Measurements from ENCODE around the gene RAI1.

Gene RAI1

GRCh38 chr17:17822189-17822588 lies 140.9 kb downstream of the RAI1 start:
- DNase-seq: no peak
- no peaks in the 10 kb centered on the region for H3K27me3 ChIP-seq (replicated peaks; ENCODE audit: control insufficient read depth, insufficient read depth, low read length, poor library complexity, severe bottlenecking)
- no peak overlapping the region for H3K27ac ChIP-seq (ENCODE audit: insufficient read depth, low read length, poor library complexity, severe bottlenecking)
- no peak overlapping the region for H3K4me3 ChIP-seq (ENCODE audit: insufficient read depth, low read depth, low read length, poor library complexity, severe bottlenecking)
- peaks cover 65% of the 10 kb centered on the region for H3K4me1 ChIP-seq (ENCODE audit: control insufficient read depth, insufficient read depth, low read length, poor library complexity, severe bottlenecking)
- peaks cover 15% of the 10 kb centered on the region for H3K36me3 ChIP-seq (ENCODE audit: control insufficient read depth, insufficient read depth, low read length)
- no peaks in the 10 kb centered on the region for H3K9me3 ChIP-seq (ENCODE audit: control insufficient read depth, low read length)

DNA sequence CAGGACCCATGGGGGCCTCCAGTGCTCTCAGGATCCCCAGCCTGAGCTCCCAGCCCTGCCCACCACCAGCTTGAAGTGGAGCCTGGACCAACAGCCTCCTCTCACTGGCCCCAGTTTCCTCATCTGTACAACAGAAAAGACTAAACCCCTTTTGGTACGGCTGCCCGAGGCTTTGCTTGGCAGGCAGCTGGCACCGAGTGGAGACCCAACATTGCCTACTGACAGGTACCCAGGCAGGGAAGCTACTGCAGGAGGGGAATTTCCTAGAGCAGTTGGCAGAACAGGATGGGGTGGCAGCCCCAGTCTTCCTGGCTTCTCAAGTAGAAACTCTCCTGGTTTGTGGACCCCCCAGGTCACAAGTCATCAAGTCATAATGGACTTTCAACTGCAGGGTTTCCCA lies 141.4 kb downstream of the RAI1 start:
- Histone ChIP-seq H3K9me3 (ENCODE audit: control insufficient read depth, low read length) (no peaks in the 10 kb centered on the region), H3K27ac (ENCODE audit: insufficient read depth, low read length, poor library complexity, severe bottlenecking) (no peak overlapping the region), H3K27me3 (replicated peaks; ENCODE audit: control insufficient read depth, insufficient read depth, low read length, poor library complexity, severe bottlenecking) (no peaks in the 10 kb centered on the region), H3K4me3 (ENCODE audit: insufficient read depth, low read depth, low read length, poor library complexity, severe bottlenecking) (no peak overlapping the region), H3K4me1 (ENCODE audit: control insufficient read depth, insufficient read depth, low read length, poor library complexity, severe bottlenecking) (peaks cover 69% of the 10 kb centered on the region), H3K36me3 (ENCODE audit: control insufficient read depth, insufficient read depth, low read length) (peaks cover 11% of the 10 kb centered on the region)
- no peak for DNase-seq

DNA sequence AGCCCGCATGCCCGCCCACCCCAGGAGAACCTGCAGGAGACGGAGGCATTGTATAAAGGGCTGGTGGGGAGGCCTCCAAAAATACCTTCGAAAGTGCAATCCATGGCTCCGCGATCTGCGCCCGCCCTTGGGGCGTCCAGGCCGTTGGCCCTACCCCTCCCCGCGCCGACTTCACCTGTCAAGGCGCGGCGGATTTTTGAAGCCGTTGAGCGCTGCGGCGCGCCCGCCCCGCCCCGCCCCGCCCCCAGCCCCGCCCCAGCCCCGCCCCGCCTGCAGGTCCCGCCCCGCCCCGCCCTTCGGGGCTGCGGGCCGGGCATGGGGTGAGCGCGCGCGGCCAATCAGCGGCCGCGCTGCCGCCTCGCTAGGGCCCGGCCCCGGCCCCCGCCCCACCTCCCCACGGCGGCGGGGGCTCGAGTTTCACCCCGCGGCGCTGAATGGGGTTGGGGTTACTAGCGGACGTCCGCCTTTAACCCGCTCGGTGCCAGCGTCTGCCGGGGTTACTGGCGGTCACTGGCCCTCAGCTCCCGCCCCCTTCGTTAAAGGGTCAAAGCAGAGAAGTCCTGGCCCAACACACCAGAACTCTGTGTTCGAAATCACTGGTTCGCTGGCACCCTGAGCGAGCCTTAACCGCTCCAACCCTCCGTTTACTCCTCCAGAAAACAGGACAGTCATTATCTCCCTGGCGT lies 142.3 kb downstream of the RAI1 start:
- Histone ChIP-seq H3K9me3 (ENCODE audit: control insufficient read depth, low read length) (no peaks in the 10 kb centered on the region), H3K27me3 (replicated peaks; ENCODE audit: control insufficient read depth, insufficient read depth, low read length, poor library complexity, severe bottlenecking) (no peaks in the 10 kb centered on the region), H3K4me1 (ENCODE audit: control insufficient read depth, insufficient read depth, low read length, poor library complexity, severe bottlenecking) (peaks cover 74% of the 10 kb centered on the region), H3K4me3 (ENCODE audit: insufficient read depth, low read depth, low read length, poor library complexity, severe bottlenecking) (peak overlapping the region; percentile 40), H3K27ac (ENCODE audit: insufficient read depth, low read length, poor library complexity, severe bottlenecking) (peak overlapping the region; percentile 87), H3K36me3 (ENCODE audit: control insufficient read depth, insufficient read depth, low read length) (peaks cover 5% of the 10 kb centered on the region)
- peak; percentile 68 to 73 (median 72) for DNase-seq

DNA sequence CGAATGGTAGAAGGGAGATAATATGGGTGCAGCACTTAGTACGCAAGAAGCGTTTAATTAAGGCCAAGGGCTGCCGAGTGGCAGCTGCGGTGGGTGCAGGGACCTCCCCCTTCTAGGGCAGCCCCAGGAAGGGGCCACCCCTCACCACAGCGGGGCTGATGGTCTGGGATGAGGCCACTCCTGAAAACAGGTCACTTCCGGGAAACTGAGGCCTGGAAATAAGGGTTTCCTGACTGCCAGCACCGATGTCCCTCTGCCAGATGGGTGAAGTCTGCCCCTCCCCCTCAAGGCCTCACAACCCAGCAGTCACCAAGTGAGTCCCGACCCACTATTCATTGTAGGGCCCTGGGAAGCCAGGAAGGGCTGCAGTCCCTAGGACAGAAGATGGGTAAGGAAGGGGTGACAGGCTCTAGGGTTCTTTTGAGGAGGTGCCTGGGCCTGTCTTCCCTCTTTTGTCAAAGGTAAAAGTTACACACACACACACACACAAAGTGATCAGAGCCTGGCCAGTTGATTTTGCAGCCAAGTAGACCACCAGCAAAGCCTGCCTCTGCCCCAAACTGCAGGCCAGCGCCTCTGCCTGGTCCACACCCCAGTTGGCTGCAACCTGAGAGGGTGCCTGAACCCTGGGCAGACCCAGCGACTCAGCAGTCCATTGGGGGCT lies 143.0 kb downstream of the RAI1 start:
- H3K4me3 ChIP-seq (ENCODE audit: insufficient read depth, low read depth, low read length, poor library complexity, severe bottlenecking): peak overlapping the region; percentile 40
- H3K27me3 ChIP-seq (replicated peaks; ENCODE audit: control insufficient read depth, insufficient read depth, low read length, poor library complexity, severe bottlenecking): no peaks in the 10 kb centered on the region
- peak in 1 of 3 donors; percentile 24 for DNase-seq
- H3K27ac ChIP-seq (ENCODE audit: insufficient read depth, low read length, poor library complexity, severe bottlenecking): peak overlapping the region; percentile 87
- peaks cover 71% of the 10 kb centered on the region for H3K4me1 ChIP-seq (ENCODE audit: control insufficient read depth, insufficient read depth, low read length, poor library complexity, severe bottlenecking)
- no peaks in the 10 kb centered on the region for H3K36me3 ChIP-seq (ENCODE audit: control insufficient read depth, insufficient read depth, low read length)
- H3K9me3 ChIP-seq (ENCODE audit: control insufficient read depth, low read length): no peaks in the 10 kb centered on the region

DNA sequence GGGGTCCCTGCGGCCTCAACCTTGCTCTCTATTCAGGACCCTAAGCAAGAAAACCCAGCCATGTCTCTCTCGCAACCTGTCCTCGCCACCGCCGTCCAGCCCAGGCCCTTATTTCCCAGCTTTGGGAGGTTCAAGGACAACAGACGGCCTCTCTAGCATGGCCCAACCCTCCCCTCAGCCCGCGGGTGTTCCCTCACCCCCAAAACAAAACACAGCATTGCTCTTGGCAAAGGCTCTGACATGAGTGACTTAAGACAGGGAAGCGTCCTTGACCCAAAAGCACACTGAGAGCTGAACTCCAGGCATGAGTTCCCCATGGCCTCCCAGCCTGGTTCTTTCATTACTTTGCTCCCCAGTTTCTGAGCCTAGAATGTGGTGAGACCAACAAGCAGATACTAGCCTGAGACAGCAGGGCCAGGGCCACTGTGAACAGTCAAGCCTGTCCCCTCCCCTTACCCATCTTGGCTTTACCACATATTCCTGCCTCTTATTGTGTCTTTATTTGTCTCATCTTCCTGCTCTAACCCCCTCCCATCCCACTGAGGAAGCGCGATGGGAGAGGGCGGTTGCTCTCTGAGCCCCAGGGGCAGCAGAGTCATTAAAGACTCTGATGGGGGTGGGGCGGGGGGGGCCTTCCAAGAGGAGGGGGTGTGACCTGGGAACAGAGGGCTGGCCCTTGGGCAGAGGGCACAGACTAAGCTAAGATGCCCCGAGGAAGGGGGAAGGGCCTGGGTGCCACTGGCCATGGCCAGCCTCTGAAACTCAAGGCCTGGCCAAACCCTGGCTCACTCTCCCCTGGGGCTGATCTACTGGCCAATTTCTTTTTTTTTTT lies 143.7 kb downstream of the RAI1 start:
- no peaks in the 10 kb centered on the region for H3K9me3 ChIP-seq (ENCODE audit: control insufficient read depth, low read length)
- H3K27me3 ChIP-seq (replicated peaks; ENCODE audit: control insufficient read depth, insufficient read depth, low read length, poor library complexity, severe bottlenecking): no peaks in the 10 kb centered on the region
- peaks cover 63% of the 10 kb centered on the region for H3K4me1 ChIP-seq (ENCODE audit: control insufficient read depth, insufficient read depth, low read length, poor library complexity, severe bottlenecking)
- no peak overlapping the region for H3K4me3 ChIP-seq (ENCODE audit: insufficient read depth, low read depth, low read length, poor library complexity, severe bottlenecking)
- no peaks in the 10 kb centered on the region for H3K36me3 ChIP-seq (ENCODE audit: control insufficient read depth, insufficient read depth, low read length)
- DNase-seq: no peak
- peak overlapping the region; percentile 87 for H3K27ac ChIP-seq (ENCODE audit: insufficient read depth, low read length, poor library complexity, severe bottlenecking)

GRCh38 chr17:17826342-17826713 lies 145.1 kb downstream of the RAI1 start:
- no peaks in the 10 kb centered on the region for H3K36me3 ChIP-seq (ENCODE audit: control insufficient read depth, insufficient read depth, low read length)

DNA sequence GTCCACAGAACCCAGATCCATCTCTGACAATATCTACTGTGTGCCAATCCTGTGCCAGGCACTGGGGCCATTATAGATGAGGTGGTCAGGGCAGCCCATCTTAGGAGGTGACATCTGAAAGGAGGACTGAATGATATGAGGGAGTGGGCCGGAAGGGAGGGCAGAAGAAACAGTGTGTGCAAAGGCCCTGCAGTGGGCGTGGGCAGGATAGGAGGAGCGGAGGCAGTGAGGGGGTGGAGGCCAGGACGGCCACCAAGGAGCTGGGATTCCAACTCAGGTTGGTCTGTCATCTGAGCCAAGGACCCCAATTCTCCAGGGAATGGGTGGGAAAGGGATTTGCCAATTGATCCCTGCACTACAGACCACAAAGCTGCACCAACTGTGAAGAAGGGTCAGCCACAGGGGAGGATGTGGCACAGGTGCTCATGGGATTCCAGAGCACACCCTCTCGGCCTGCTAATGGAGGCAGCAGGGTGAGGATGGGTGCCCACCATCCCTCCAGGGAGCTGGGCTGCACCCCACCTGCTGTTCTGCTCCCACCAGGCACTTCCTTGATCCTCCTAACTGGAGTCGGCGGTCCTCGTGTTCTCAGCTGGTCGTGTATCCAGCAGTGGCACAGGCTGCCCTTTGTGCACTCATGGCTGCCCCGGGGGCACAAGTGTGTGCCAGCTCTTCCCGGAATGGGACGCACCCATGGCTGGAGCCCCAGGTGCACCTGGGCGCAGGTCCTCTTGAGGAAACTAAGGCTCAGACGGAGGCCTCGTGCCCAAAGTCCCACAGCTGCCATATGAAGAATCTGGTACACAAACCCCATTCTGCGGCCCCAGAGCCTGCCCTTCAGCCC lies 145.9 kb downstream of the RAI1 start:
- Histone ChIP-seq H3K27me3 (replicated peaks; ENCODE audit: control insufficient read depth, insufficient read depth, low read length, poor library complexity, severe bottlenecking) (no peaks in the 10 kb centered on the region), H3K27ac (ENCODE audit: insufficient read depth, low read length, poor library complexity, severe bottlenecking) (peak overlapping the region; percentile 49), H3K4me1 (ENCODE audit: control insufficient read depth, insufficient read depth, low read length, poor library complexity, severe bottlenecking) (peaks cover 54% of the 10 kb centered on the region), H3K4me3 (ENCODE audit: insufficient read depth, low read depth, low read length, poor library complexity, severe bottlenecking) (no peak overlapping the region), H3K36me3 (ENCODE audit: control insufficient read depth, insufficient read depth, low read length) (no peaks in the 10 kb centered on the region), H3K9me3 (ENCODE audit: control insufficient read depth, low read length) (no peaks in the 10 kb centered on the region)
- no peak for DNase-seq

More at GRCh38 chr17:17826342-17826713, 145.1 kb downstream of the RAI1 start:
- no peaks in the 10 kb centered on the region for H3K27me3 ChIP-seq (replicated peaks; ENCODE audit: control insufficient read depth, insufficient read depth, low read length, poor library complexity, severe bottlenecking)
- H3K4me1 ChIP-seq (ENCODE audit: control insufficient read depth, insufficient read depth, low read length, poor library complexity, severe bottlenecking): peaks cover 58% of the 10 kb centered on the region
- peak overlapping the region; percentile 49 for H3K27ac ChIP-seq (ENCODE audit: insufficient read depth, low read length, poor library complexity, severe bottlenecking)
- no peak overlapping the region for H3K4me3 ChIP-seq (ENCODE audit: insufficient read depth, low read depth, low read length, poor library complexity, severe bottlenecking)
- no peak for DNase-seq
- H3K9me3 ChIP-seq (ENCODE audit: control insufficient read depth, low read length): no peaks in the 10 kb centered on the region

DNA sequence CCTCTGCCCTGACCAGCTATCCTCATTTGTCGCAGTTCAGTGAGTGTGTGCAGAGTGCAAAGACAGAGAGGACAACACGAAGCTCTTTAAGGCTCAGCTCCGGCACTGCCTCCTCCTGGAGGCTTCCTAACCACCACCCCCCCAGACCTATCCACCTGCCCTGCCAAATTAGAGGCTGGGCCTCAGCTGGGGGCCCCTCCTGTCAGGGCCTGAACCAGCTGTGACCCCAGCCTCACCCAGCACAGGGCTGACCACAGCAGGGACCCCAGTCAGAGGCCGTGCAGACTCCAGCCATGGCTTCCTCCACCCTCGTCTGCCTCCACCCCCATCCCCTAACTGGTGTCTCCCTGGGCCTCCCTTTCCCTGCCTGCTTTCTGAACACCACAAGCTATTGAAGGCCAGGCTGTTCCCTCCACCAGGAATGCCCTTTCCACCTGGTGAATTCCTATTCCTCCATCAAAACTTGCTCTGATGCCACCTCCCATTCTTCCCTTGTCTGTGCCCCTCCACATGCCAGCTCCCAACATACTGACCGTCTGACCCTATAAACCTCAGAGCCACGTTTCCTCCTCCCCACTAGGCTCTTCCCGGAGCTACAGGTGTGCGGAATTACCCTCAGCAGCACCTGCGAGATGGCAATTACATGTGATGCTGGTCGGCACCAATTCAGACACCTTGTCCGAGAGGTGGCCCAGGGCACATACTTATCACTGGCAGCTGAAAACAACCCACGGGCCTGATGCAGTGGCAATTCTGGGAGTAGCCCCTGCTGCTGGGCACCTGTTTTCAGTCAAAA lies 146.8 kb downstream of the RAI1 start:
- H3K4me1 ChIP-seq (ENCODE audit: control insufficient read depth, insufficient read depth, low read length, poor library complexity, severe bottlenecking): peaks cover 45% of the 10 kb centered on the region
- H3K4me3 ChIP-seq (ENCODE audit: insufficient read depth, low read depth, low read length, poor library complexity, severe bottlenecking): no peak overlapping the region
- no peak for DNase-seq
- no peaks in the 10 kb centered on the region for H3K9me3 ChIP-seq (ENCODE audit: control insufficient read depth, low read length)
- no peaks in the 10 kb centered on the region for H3K36me3 ChIP-seq (ENCODE audit: control insufficient read depth, insufficient read depth, low read length)
- H3K27me3 ChIP-seq (replicated peaks; ENCODE audit: control insufficient read depth, insufficient read depth, low read length, poor library complexity, severe bottlenecking): no peaks in the 10 kb centered on the region
- H3K27ac ChIP-seq (ENCODE audit: insufficient read depth, low read length, poor library complexity, severe bottlenecking): no peak overlapping the region

GRCh38 chr17:17830269-17830567 lies 149.0 kb downstream of the RAI1 start:
- DNase-seq: no peak
- Histone ChIP-seq H3K27me3 (replicated peaks; ENCODE audit: control insufficient read depth, insufficient read depth, low read length, poor library complexity, severe bottlenecking) (no peaks in the 10 kb centered on the region), H3K4me3 (ENCODE audit: insufficient read depth, low read depth, low read length, poor library complexity, severe bottlenecking) (no peak overlapping the region), H3K36me3 (ENCODE audit: control insufficient read depth, insufficient read depth, low read length) (no peaks in the 10 kb centered on the region), H3K4me1 (ENCODE audit: control insufficient read depth, insufficient read depth, low read length, poor library complexity, severe bottlenecking) (peaks cover 42% of the 10 kb centered on the region), H3K9me3 (ENCODE audit: control insufficient read depth, low read length) (no peaks in the 10 kb centered on the region), H3K27ac (ENCODE audit: insufficient read depth, low read length, poor library complexity, severe bottlenecking) (no peak overlapping the region)
